A673 (cell line): ENCODE measurements around the gene SSBP1. TPM values are rescaled to one million over a fixed set of nuclear protein-coding genes. Genes with fewer than 3 reads are reported as not detected.

Source experiments
- BruUV-seq: library from RNA; stranded (reverse); fragments of 400-500 nt; replicated peaks from 2 replicates; lab custom pipeline; 2021; lab: Mats Ljungman, UMichigan
- CTCF ChIA-PET: fragments of 300-600 bp; sonication (Branson Sonifier 250); formaldehyde crosslinking; loops from one replicate; lab custom pipeline; 2022; ENCODE audit warnings: antibody characterized with exemption; lab: Charles Lee
- POLR2A ChIA-PET: fragments of 300-600 bp; sonication (Branson Sonifier 250); formaldehyde crosslinking; loops from one replicate; lab custom pipeline; 2022; ENCODE audit warnings: antibody characterized with exemption; ENCODE audit not compliant: low non-redundant PET; lab: Charles Lee
- DNase-seq: peaks from one replicate; pipeline ENCODE4 v3.0.0-alpha.2; 2015; ENCODE audit warnings: low spot score
- H3K27ac ChIP-seq: fragments of 200-600 bp; sonication (generic); 2 replicates; pipeline ENCODE4 v1.5.1; 2016; ENCODE audit warnings: mixed run types, low read depth, mild to moderate bottlenecking, mixed read lengths, antibody characterized with exemption, low read length; ENCODE audit not compliant: poor library complexity, severe bottlenecking
- H3K27me3 ChIP-seq: fragments of 200-600 bp; sonication (generic); replicated peaks from 2 replicates; pipeline ENCODE4 v1.6.1; 2017; ENCODE audit warnings: mixed run types, low read depth, mild to moderate bottlenecking, mixed read lengths, antibody characterized with exemption, low read length; ENCODE audit not compliant: insufficient read depth, poor library complexity
- H3K36me3 ChIP-seq: fragments of 200-600 bp; sonication (generic); 2 replicates; pipeline ENCODE4 v1.6.1; 2016; ENCODE audit warnings: mixed run types, mild to moderate bottlenecking, mixed read lengths, antibody characterized with exemption, low read length; ENCODE audit not compliant: insufficient read depth, poor library complexity, severe bottlenecking
- H3K4me1 ChIP-seq: fragments of 200-600 bp; sonication (generic); 2 replicates; pipeline ENCODE4 v1.6.1; 2017; ENCODE audit warnings: mixed run types, mild to moderate bottlenecking, mixed read lengths, antibody characterized with exemption, low read length; ENCODE audit not compliant: insufficient read depth, poor library complexity, severe bottlenecking
- H3K4me3 ChIP-seq: fragments of 200-600 bp; sonication (generic); 2 replicates; pipeline ENCODE4 v1.5.1; 2016; ENCODE audit warnings: low read depth, mixed run types, mild to moderate bottlenecking, mixed read lengths, low read length; ENCODE audit not compliant: poor library complexity, severe bottlenecking
- H3K9me3 ChIP-seq: fragments of 200-600 bp; sonication (generic); 2 replicates; pipeline ENCODE4 v1.6.1; 2016; ENCODE audit warnings: mixed run types, low read depth, mild to moderate bottlenecking, mixed read lengths, antibody characterized with exemption, low read length; ENCODE audit not compliant: poor library complexity, severe bottlenecking
- EZH2 ChIP-seq: fragments of 200-600 bp; sonication (generic); IDR thresholded peaks from 2 replicates; pipeline ENCODE4 v1.6.1; 2017; ENCODE audit warnings: borderline replicate concordance, low read depth, mild to moderate bottlenecking, mixed read lengths, antibody characterized with exemption, low read length; ENCODE audit not compliant: poor library complexity, severe bottlenecking
- intact Hi-C: fragments of 100-400 bp; cut with micrococcal nuclease; formaldehyde crosslinking; loops from one replicate; pipeline ENCODE4 v1.10.0; 2022; ENCODE audit not compliant: unreplicated experiment
- total RNA-seq: library from RNA; stranded (reverse); gene quantifications from 2 replicates; pipeline ENCODE4 v1.2.3, GENCODE V29; 2021
- TF ChIP-seq, protein P1 (sequence below): fragments of 300-800, 200-600 bp; sonication (generic); conservative IDR thresholded peaks from 2 replicates; pipeline ENCODE4 v1.5.1; 2017; ENCODE audit warnings: low read depth, mild to moderate bottlenecking, antibody characterized with exemption, low read length, moderate library complexity, mixed read lengths

The SSBP1 gene
- total RNA-seq, 1 experiment from 2014 or later: 189 TPM

DNA sequence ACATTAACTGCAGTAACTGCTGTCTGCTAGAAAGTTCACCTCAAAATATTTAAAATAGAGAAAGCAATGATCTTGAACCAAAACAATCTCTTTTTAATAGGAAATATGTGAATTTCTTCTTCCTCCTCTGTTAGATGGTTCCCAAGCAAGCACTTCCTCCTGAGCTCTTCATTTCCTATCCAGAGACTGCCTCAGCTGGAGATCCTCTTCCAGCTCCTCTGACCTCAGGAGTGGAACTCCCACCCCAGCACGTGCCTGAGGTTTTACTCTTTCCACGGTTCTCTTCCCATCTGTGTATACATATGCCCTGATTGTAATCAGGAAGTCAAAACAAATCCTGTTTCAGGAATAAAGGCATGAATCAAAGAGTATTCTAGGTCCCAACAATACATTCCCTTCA is 41.8 kb upstream of the SSBP1 start:
- no peak for DNase-seq
- no peak for TF ChIP-seq EZH2
- TF ChIP-seq, protein P1, sequence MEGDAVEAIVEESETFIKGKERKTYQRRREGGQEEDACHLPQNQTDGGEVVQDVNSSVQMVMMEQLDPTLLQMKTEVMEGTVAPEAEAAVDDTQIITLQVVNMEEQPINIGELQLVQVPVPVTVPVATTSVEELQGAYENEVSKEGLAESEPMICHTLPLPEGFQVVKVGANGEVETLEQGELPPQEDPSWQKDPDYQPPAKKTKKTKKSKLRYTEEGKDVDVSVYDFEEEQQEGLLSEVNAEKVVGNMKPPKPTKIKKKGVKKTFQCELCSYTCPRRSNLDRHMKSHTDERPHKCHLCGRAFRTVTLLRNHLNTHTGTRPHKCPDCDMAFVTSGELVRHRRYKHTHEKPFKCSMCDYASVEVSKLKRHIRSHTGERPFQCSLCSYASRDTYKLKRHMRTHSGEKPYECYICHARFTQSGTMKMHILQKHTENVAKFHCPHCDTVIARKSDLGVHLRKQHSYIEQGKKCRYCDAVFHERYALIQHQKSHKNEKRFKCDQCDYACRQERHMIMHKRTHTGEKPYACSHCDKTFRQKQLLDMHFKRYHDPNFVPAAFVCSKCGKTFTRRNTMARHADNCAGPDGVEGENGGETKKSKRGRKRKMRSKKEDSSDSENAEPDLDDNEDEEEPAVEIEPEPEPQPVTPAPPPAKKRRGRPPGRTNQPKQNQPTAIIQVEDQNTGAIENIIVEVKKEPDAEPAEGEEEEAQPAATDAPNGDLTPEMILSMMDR: no peak
- Histone ChIP-seq H3K9me3 (no peaks in the 10 kb centered on the region), H3K27me3 (no peaks in the 10 kb centered on the region), H3K27ac (no peak overlapping the region), H3K4me1 (no peaks in the 10 kb centered on the region), H3K36me3 (no peaks in the 10 kb centered on the region), H3K4me3 (no peak overlapping the region)
- intact Hi-C loops: no loop called here
- ChIA-PET POLR2A (no interaction called here), CTCF (no interaction called here)
- no TSS peak for BruUV-seq

- peaks cover 2% of the 10 kb centered on the region for H3K4me1 ChIP-seq
- no peaks in the 10 kb centered on the region for H3K36me3 ChIP-seq
- ChIA-PET POLR2A (no interaction called here), CTCF (no interaction called here)
- no peaks in the 10 kb centered on the region for H3K9me3 ChIP-seq
- intact Hi-C loops: no loop called here
- H3K27me3 ChIP-seq: no peaks in the 10 kb centered on the region
- no peak overlapping the region for H3K4me3 ChIP-seq
- no peak overlapping the region for H3K27ac ChIP-seq
- TF ChIP-seq, protein P1: no peak
- TF ChIP-seq EZH2: no peak
- no peak for DNase-seq
- no TSS peak for BruUV-seq
Measured at GRCh38 chr7:141697211-141697871, 40.8 kb upstream of the SSBP1 start.

DNA sequence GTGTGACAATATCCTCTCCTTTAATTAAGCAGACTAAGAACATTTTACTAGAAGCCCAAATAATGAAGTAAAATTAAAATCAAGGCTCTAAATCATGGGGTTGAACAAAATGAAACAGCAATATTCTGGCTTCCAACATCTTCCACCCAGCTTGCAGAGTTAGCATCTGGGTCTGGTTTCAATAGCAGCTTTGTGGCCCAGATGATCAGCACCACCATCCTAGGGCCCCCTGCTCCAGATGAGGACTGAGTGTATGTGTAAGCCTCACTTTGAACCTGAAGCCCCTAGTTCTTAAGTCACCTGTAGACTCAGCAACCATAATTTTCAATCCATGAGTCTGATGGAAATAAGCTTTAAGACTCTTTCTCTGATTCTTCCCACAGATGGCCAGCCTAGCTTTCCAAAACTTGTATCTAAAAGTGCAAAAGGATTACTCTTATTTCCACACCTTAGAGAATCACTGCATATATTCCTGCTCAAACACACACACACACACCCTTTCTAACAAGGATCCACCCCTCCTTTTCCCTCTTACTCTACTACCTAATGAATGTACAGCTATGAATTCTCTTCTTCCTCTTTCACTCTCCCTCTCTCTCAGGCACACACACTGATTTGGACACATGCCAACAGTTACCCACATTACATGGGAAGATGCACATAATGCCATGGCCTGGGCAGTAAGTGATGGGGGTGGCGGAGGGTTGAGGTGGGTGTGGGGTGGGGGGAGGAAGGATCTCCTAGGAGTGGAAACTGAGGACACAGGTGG is 39.7 kb upstream of the SSBP1 start:
- Histone ChIP-seq H3K4me1 (peaks cover 6% of the 10 kb centered on the region), H3K9me3 (no peaks in the 10 kb centered on the region), H3K27me3 (no peaks in the 10 kb centered on the region), H3K27ac (no peak overlapping the region), H3K4me3 (no peak overlapping the region), H3K36me3 (no peaks in the 10 kb centered on the region)
- ChIA-PET POLR2A (no interaction called here), CTCF (no interaction called here)
- BruUV-seq: no TSS peak
- intact Hi-C loops: no loop called here
- DNase-seq: no peak
- TF ChIP-seq, protein P1: no peak
